Measurements from ENCODE around the gene DCC. TPM values are rescaled to one million over a fixed set of nuclear protein-coding genes. Genes with fewer than 3 reads are reported as not detected.

Gene DCC
- total and polyA plus RNA-seq, 9 of the 15 experiments (the other 6 are each of a cell fraction or from before 2014, with no cell fraction given), result not detected

GRCh38 chr18:53402670-53403069 is 1062.7 kb downstream of the DCC start:
- H3K27ac ChIP-seq (ENCODE audit: extremely low read depth, low read depth, low read length), result no peak overlapping the region
- H3K9me3 ChIP-seq (replicated peaks; ENCODE audit: control insufficient read depth, insufficient read depth, low read depth, low read length), result no peaks in the 10 kb centered on the region
- H4K20me1 ChIP-seq (replicated peaks; ENCODE audit: control insufficient read depth, insufficient read depth, low read length), result no peaks in the 10 kb centered on the region
- DNase-seq (ENCODE audit: extremely low read depth in 1 of 4, low spot score in 3 of 4) (no peak), ATAC-seq (no peak), FAIRE-seq (no peak)
- H3K36me3 ChIP-seq (ENCODE audit: control insufficient read depth, insufficient read depth, low read length), result no peaks in the 10 kb centered on the region
- 0% methylated on average over 1 of the region's 3 CpGs for WGBS (ENCODE audit: insufficient coverage, low coverage, missing lambda C conversion rate)
- ChIA-PET POLR2A (interaction anchor here (0.7 kb wide), 1 partner anchor 34 kb away, joined by 3 read pairs; no protein-coding TSS in a partner anchor), CTCF (ENCODE audit: low intra/inter-chr PET ratio) (no interaction called here)
- no peak overlapping the region for H3K4me3 ChIP-seq
- in situ Hi-C loops (cut with MboI) (no loop called here), intact Hi-C loops (cut with micrococcal nuclease) (no loop called here)
- H3K4me1 ChIP-seq (replicated peaks in 1 of 2; ENCODE audit: control insufficient read depth in 2 of 2, insufficient read depth in 2 of 2, low read length in 2 of 2), result no peaks in the 10 kb centered on the region
- no TSS peak for BruUV-seq (replicated peaks)
- H3K4me2 ChIP-seq (ENCODE audit: insufficient read depth, low read length), result no peak overlapping the region
- H3K27me3 ChIP-seq (ENCODE audit: control insufficient read depth in 2 of 2, insufficient read depth in 2 of 2, low read length in 2 of 2), result no peaks in the 10 kb centered on the region
- no peak overlapping the region for H2AFZ ChIP-seq (ENCODE audit: low read depth, low read length)
- H3K79me2 ChIP-seq (ENCODE audit: control insufficient read depth, insufficient read depth, low read length), result no peaks in the 10 kb centered on the region
- H3K9ac ChIP-seq (ENCODE audit: insufficient read depth in 1 of 2, low read depth in 2 of 2, low read length in 2 of 2), result no peak overlapping the region
- H3K9me1 ChIP-seq (ENCODE audit: control insufficient read depth, insufficient read depth, low read length), result no peaks in the 10 kb centered on the region
- TF ChIP-seq NUFIP1 (IDR thresholded peaks at IDR 0.05; ENCODE audit: partially characterized antibody) (no peak), MNT (conservative IDR thresholded peaks at IDR 0.05) (no peak), RREB1 (CRISPR knock-in tag; IDR thresholded peaks at IDR 0.05) (no peak), HBP1 (CRISPR knock-in tag; IDR thresholded peaks at IDR 0.05) (no peak), SAFB (IDR thresholded peaks at IDR 0.05; ENCODE audit: borderline replicate concordance, low read depth, low read length) (no peak), GTF2E2 (tag; IDR thresholded peaks at IDR 0.05) (no peak), THRB (CRISPR knock-in tag; conservative IDR thresholded peaks at IDR 0.05) (no peak), KAT7 (CRISPR knock-in tag; IDR thresholded peaks at IDR 0.05; ENCODE audit: borderline replicate concordance) (no peak), CLOCK (CRISPR knock-in tag; IDR thresholded peaks at IDR 0.05; ENCODE audit: borderline replicate concordance) (no peak)

Measured in K562 (cell line).